Testis (tissue), 2 donors: ENCODE results near the gene NLRP5.

Experiments
- CTCF ChIP-seq, 3 experiments: fragments of 450-650 bp in 2 of 3; fragments of 200-600 bp in 1 of 3; sonication (generic) in 1 of 3; IDR thresholded peaks; one replicate each; pipeline ENCODE4 v1.5.1; 2016 to 2019; ENCODE audit warnings: antibody characterized with exemption in 3 of 3, mild to moderate bottlenecking in 2 of 3, moderate library complexity in 1 of 3
- POLR2A ChIP-seq: fragments of 450-650 bp; IDR thresholded peaks from one replicate; pipeline ENCODE4 v1.6.1; 2017; ENCODE audit warnings: antibody characterized with exemption, mild to moderate bottlenecking, moderate library complexity

GRCh38 chr19:56105090-56105701 lies 118.6 kb downstream of the NLRP5 start:
- peak; percentile 60 to 63 (median 61) for TF ChIP-seq CTCF (IDR thresholded peaks at IDR 0.05)
- TF ChIP-seq POLR2A, result no peak
